Neural cell (in vitro differentiated cells): ENCODE results near the gene PTPRD.

ENCODE experiments used
- EZH2 ChIP-seq: fragments of 200-600, 300-800 bp; shearing (Covaris generic), sonication (generic); IDR thresholded peaks from 2 replicates; pipeline ENCODE4 v1.6.1; 2014; ENCODE audit warnings: antibody characterized with exemption, low read length, borderline replicate concordance, mild to moderate bottlenecking; ENCODE audit not compliant: insufficient read depth, poor library complexity, severe bottlenecking
- MXI1 ChIP-seq: fragments of 450-650 bp; conservative IDR thresholded peaks from 2 replicates; pipeline ENCODE4 v1.6.1; 2014; ENCODE audit warnings: antibody characterized with exemption, mild to moderate bottlenecking; ENCODE audit not compliant: poor library complexity, severe bottlenecking
- TF ChIP-seq, protein P1 (sequence below): fragments of 450-650 bp; IDR thresholded peaks from 2 replicates; pipeline ENCODE4 v1.5.1; 2014; ENCODE audit warnings: antibody characterized with exemption, mild to moderate bottlenecking, moderate library complexity; ENCODE audit not compliant: poor library complexity, severe bottlenecking
- TF ChIP-seq, protein P2 (sequence below): IDR thresholded peaks from 2 replicates; pipeline ENCODE4 v1.6.1; 2012; ENCODE audit warnings: borderline replicate concordance

DNA sequence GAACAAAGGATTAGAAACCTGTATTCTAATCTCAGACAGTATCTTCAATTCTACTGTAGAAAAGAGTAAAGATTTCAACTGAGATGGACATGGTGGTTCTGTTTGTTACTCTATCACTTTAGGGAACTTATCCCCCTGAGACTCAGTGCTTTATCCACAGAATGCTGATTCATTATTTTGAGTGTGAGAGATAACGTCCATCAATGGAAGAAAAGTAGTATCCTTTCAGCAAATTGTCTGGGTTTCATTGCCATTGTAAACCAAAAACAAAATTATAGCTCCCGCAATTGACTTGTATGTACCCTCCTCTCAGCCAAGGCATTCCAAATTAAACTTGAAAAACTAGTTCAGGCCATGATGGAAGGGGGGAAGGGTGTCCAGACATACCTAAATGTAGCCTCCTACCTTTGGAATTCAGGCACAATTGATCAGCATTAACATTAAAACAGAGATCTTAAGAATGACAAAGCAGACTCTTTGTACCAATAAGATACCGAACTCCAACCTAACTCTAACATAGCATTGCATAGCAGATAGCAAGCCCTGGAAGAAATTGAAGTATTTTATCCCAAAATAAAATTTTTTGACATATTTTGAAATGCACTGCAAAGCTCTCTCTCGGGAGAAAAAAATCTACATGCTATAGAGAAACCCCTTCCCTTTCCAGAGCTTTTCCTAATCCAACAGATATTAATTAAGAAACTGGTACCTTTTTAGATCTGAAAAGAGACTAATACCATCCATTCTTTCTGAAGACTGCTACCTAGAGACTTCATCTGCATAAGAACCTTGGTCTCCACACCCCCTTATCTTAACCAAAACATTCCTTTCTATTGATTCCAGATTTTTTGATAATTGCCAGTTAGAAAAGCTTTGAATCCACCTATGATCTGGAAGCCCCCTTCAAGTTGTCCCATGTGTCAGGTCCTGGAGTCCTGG lies 1055.7 kb downstream of the PTPRD start:
- TF ChIP-seq, protein P1, sequence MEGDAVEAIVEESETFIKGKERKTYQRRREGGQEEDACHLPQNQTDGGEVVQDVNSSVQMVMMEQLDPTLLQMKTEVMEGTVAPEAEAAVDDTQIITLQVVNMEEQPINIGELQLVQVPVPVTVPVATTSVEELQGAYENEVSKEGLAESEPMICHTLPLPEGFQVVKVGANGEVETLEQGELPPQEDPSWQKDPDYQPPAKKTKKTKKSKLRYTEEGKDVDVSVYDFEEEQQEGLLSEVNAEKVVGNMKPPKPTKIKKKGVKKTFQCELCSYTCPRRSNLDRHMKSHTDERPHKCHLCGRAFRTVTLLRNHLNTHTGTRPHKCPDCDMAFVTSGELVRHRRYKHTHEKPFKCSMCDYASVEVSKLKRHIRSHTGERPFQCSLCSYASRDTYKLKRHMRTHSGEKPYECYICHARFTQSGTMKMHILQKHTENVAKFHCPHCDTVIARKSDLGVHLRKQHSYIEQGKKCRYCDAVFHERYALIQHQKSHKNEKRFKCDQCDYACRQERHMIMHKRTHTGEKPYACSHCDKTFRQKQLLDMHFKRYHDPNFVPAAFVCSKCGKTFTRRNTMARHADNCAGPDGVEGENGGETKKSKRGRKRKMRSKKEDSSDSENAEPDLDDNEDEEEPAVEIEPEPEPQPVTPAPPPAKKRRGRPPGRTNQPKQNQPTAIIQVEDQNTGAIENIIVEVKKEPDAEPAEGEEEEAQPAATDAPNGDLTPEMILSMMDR: no peak
- TF ChIP-seq, protein P2, sequence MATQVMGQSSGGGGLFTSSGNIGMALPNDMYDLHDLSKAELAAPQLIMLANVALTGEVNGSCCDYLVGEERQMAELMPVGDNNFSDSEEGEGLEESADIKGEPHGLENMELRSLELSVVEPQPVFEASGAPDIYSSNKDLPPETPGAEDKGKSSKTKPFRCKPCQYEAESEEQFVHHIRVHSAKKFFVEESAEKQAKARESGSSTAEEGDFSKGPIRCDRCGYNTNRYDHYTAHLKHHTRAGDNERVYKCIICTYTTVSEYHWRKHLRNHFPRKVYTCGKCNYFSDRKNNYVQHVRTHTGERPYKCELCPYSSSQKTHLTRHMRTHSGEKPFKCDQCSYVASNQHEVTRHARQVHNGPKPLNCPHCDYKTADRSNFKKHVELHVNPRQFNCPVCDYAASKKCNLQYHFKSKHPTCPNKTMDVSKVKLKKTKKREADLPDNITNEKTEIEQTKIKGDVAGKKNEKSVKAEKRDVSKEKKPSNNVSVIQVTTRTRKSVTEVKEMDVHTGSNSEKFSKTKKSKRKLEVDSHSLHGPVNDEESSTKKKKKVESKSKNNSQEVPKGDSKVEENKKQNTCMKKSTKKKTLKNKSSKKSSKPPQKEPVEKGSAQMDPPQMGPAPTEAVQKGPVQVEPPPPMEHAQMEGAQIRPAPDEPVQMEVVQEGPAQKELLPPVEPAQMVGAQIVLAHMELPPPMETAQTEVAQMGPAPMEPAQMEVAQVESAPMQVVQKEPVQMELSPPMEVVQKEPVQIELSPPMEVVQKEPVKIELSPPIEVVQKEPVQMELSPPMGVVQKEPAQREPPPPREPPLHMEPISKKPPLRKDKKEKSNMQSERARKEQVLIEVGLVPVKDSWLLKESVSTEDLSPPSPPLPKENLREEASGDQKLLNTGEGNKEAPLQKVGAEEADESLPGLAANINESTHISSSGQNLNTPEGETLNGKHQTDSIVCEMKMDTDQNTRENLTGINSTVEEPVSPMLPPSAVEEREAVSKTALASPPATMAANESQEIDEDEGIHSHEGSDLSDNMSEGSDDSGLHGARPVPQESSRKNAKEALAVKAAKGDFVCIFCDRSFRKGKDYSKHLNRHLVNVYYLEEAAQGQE: no peak
- TF ChIP-seq MXI1 (no peak), EZH2 (no peak)
